ENCODE results near the gene PLEKHG5. TPM values are rescaled to one million over a fixed set of nuclear protein-coding genes. Genes with fewer than 3 reads are reported as not detected.
A peak's percentile ranks its signal among the peaks of the same experiment; 100 is the strongest.

Gene PLEKHG5
- polyA plus RNA-seq, 1 experiment = 4.2 TPM

- POLR2A ChIA-PET = no interaction called here
- CTCF ChIA-PET = interaction anchor here (0.8 to 1.5 kb wide), 3 partner anchors 8 to 174 kb away, joined by 3 to 7 read pairs (median 3); no protein-coding TSS in a partner anchor
- Histone ChIP-seq H3K27ac (ENCODE audit: low read depth, low read length) (no peak overlapping the region), H3K4me3 (ENCODE audit: low read depth, low read length) (no peak overlapping the region), H3K9me3 (ENCODE audit: control insufficient read depth, insufficient read depth, low read length) (no peaks in the 10 kb centered on the region; the same call in 1 of the 2 replicates), H3K27me3 (ENCODE audit: control insufficient read depth, insufficient read depth, low read length) (no peaks in the 10 kb centered on the region)
- TF ChIP-seq, protein P1, sequence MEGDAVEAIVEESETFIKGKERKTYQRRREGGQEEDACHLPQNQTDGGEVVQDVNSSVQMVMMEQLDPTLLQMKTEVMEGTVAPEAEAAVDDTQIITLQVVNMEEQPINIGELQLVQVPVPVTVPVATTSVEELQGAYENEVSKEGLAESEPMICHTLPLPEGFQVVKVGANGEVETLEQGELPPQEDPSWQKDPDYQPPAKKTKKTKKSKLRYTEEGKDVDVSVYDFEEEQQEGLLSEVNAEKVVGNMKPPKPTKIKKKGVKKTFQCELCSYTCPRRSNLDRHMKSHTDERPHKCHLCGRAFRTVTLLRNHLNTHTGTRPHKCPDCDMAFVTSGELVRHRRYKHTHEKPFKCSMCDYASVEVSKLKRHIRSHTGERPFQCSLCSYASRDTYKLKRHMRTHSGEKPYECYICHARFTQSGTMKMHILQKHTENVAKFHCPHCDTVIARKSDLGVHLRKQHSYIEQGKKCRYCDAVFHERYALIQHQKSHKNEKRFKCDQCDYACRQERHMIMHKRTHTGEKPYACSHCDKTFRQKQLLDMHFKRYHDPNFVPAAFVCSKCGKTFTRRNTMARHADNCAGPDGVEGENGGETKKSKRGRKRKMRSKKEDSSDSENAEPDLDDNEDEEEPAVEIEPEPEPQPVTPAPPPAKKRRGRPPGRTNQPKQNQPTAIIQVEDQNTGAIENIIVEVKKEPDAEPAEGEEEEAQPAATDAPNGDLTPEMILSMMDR (IDR thresholded peaks at IDR 0.05; ENCODE audit: low read depth, low read length) = no peak
- DNase-seq (ENCODE audit: low read depth, low spot score) = no peak
Observed at GRCh38 chr1:6473156-6473555, 18.3 kb downstream of the PLEKHG5 start.

- no peaks in the 10 kb centered on the region for H3K27me3 ChIP-seq (ENCODE audit: control insufficient read depth, insufficient read depth, low read length)
- H3K4me3 ChIP-seq (ENCODE audit: low read depth, low read length) = no peak overlapping the region
- DNase-seq (ENCODE audit: low read depth, low spot score) = no peak
- POLR2A ChIA-PET = no interaction called here
- no peak overlapping the region for H3K27ac ChIP-seq (ENCODE audit: low read depth, low read length)
- TF ChIP-seq, protein P1 (IDR thresholded peaks at IDR 0.05; ENCODE audit: low read depth, low read length) = peak; percentile 24
- no peaks in the 10 kb centered on the region; the same call in 1 of the 2 replicates for H3K9me3 ChIP-seq (ENCODE audit: control insufficient read depth, insufficient read depth, low read length)
- CTCF ChIA-PET = interaction anchor here (1.5 kb wide), 1 partner anchor 9 kb away, joined by 7 read pairs; no protein-coding TSS in a partner anchor
Observed at GRCh38 chr1:6472391-6472790, 19.1 kb downstream of the PLEKHG5 start.

- Histone ChIP-seq H3K27ac (ENCODE audit: low read depth, low read length) (no peak overlapping the region), H3K9me3 (ENCODE audit: control insufficient read depth, insufficient read depth, low read length) (no peaks in the 10 kb centered on the region; the same call in 1 of the 2 replicates), H3K27me3 (ENCODE audit: control insufficient read depth, insufficient read depth, low read length) (no peaks in the 10 kb centered on the region), H3K4me3 (ENCODE audit: low read depth, low read length) (no peak overlapping the region)
- TF ChIP-seq, protein P1 (IDR thresholded peaks at IDR 0.05; ENCODE audit: low read depth, low read length) = no peak
- DNase-seq (ENCODE audit: low read depth, low spot score) = no peak
- ChIA-PET POLR2A (no interaction called here), CTCF (interaction anchor here (1.5 kb wide), 1 partner anchor 9 kb away, joined by 7 read pairs; no protein-coding TSS in a partner anchor)
Observed at GRCh38 chr1:6471970-6472368, 19.5 kb downstream of the PLEKHG5 start.

GRCh38 chr1:6471086-6471969 lies 20.1 kb downstream of the PLEKHG5 start:
- Histone ChIP-seq H3K4me3 (ENCODE audit: low read depth, low read length) (no peak overlapping the region), H3K9me3 (ENCODE audit: control insufficient read depth, insufficient read depth, low read length) (no peaks in the 10 kb centered on the region; the same call in 1 of the 2 replicates), H3K27ac (ENCODE audit: low read depth, low read length) (no peak overlapping the region), H3K27me3 (ENCODE audit: control insufficient read depth, insufficient read depth, low read length) (no peaks in the 10 kb centered on the region)
- ChIA-PET CTCF (no interaction called here), POLR2A (no interaction called here)
- DNase-seq (ENCODE audit: low read depth, low spot score) = no peak
- TF ChIP-seq, protein P1 (IDR thresholded peaks at IDR 0.05; ENCODE audit: low read depth, low read length) = no peak
